NOMO-1 treated with DMSO at 0.1 percent for 48 hours (cell line): ENCODE measurements around the gene SLC12A7.

Source experiments
- DNase-seq: peaks from one replicate; lab custom pipeline; 2025; ENCODE audit not compliant: unreplicated experiment; lab: John Stamatoyannopoulos, UW

The SLC12A7 gene

GRCh38 chr5:1081519-1081918 lies 30.3 kb downstream of the SLC12A7 start:
- DNase-seq, result no peak

GRCh38 chr5:1080432-1080831 lies 31.4 kb downstream of the SLC12A7 start:
- DNase-seq, result no peak

GRCh38 chr5:1079961-1080360 lies 31.9 kb downstream of the SLC12A7 start:
- no peak for DNase-seq

GRCh38 chr5:1079486-1079885 lies 32.4 kb downstream of the SLC12A7 start:
- no peak for DNase-seq

- no peak for DNase-seq
These were observed 33.0 kb downstream of the SLC12A7 start for GRCh38 chr5:1078851-1079250.

- DNase-seq, result no peak
These were observed 33.7 kb downstream of the SLC12A7 start for GRCh38 chr5:1078206-1078605.

GRCh38 chr5:1077491-1078020 lies 34.3 kb downstream of the SLC12A7 start:
- no peak for DNase-seq

- no peak for DNase-seq
These were observed 34.8 kb downstream of the SLC12A7 start for GRCh38 chr5:1077026-1077425.

GRCh38 chr5:1076406-1076805 lies 35.5 kb downstream of the SLC12A7 start:
- no peak for DNase-seq

- DNase-seq, result no peak
These were observed 35.9 kb downstream of the SLC12A7 start for GRCh38 chr5:1075931-1076330.

- no peak for DNase-seq
These were observed 36.3 kb downstream of the SLC12A7 start for GRCh38 chr5:1075555-1075881.

GRCh38 chr5:1074816-1075554 lies 36.9 kb downstream of the SLC12A7 start:
- no peak for DNase-seq

- DNase-seq, result no peak
These were observed 37.6 kb downstream of the SLC12A7 start for GRCh38 chr5:1074226-1074625.

GRCh38 chr5:1073239-1074102 lies 38.4 kb downstream of the SLC12A7 start:
- DNase-seq, result no peak

GRCh38 chr5:1069720-1070088 lies 42.2 kb downstream of the SLC12A7 start:
- DNase-seq, result no peak

GRCh38 chr5:1068895-1069719 lies 42.8 kb downstream of the SLC12A7 start:
- DNase-seq, result no peak

- no peak for DNase-seq
These were observed 43.5 kb downstream of the SLC12A7 start for GRCh38 chr5:1068204-1068894.

- DNase-seq, result no peak
These were observed 44.4 kb downstream of the SLC12A7 start for GRCh38 chr5:1067141-1068121.

GRCh38 chr5:1066676-1067075 lies 45.2 kb downstream of the SLC12A7 start:
- no peak for DNase-seq
